Measurements from ENCODE around the gene ZBTB7C.

DNA sequence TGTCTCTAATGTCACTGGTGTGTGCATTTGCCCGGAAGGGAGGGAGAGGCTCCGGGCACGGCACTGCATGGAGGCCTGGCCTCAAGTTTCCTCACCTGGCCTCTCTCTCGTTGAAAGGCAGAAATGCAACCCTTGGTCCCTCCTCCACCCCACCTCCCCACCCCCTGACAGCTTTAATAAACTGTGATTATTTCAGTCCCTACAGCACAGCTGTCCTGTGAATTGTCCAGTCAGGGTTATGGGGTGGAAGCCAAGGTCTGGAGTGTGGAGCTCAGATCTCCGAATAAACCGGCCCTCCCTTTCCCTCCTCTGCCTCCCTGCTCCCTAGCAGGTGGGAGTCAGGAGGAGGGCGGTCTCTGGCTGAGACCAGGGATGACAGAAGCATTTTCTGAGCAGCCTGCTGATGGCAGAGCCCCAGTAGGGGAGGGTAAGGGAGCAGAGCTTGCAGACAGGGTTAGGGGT, 279.5 kb downstream of the ZBTB7C start:
- TF ChIP-seq, protein P1, sequence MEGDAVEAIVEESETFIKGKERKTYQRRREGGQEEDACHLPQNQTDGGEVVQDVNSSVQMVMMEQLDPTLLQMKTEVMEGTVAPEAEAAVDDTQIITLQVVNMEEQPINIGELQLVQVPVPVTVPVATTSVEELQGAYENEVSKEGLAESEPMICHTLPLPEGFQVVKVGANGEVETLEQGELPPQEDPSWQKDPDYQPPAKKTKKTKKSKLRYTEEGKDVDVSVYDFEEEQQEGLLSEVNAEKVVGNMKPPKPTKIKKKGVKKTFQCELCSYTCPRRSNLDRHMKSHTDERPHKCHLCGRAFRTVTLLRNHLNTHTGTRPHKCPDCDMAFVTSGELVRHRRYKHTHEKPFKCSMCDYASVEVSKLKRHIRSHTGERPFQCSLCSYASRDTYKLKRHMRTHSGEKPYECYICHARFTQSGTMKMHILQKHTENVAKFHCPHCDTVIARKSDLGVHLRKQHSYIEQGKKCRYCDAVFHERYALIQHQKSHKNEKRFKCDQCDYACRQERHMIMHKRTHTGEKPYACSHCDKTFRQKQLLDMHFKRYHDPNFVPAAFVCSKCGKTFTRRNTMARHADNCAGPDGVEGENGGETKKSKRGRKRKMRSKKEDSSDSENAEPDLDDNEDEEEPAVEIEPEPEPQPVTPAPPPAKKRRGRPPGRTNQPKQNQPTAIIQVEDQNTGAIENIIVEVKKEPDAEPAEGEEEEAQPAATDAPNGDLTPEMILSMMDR (IDR thresholded peaks at IDR 0.05; ENCODE audit: insufficient read depth, low read length, poor library complexity, severe bottlenecking) = no peak
- no peak for TF ChIP-seq EZH2phosphoT487 (conservative IDR thresholded peaks at IDR 0.05; ENCODE audit: low read length)

Measured in SU-DHL-6 (cell line).